GM23338 (cell line): ENCODE results near the gene PFKFB3. TPM values are rescaled to one million over a fixed set of nuclear protein-coding genes. Genes with fewer than 3 reads are reported as not detected.

Experiments used
- ATAC-seq: fragments of 200-7000 bp; cut with Tn5 transposase; 3 replicates; pipeline ENCODE4 v1.9.1; 2020
- DNase-seq: peaks from one replicate; pipeline ENCODE4 v3.0.0-alpha.2; 2015; ENCODE audit warnings: low spot score
- H2AFZ ChIP-seq: fragments of 200-600 bp; sonication (generic); 2 replicates; pipeline ENCODE4 v1.8.0; 2016; ENCODE audit warnings: antibody characterized with exemption, mild to moderate bottlenecking, moderate library complexity
- H3F3A ChIP-seq: fragments of 200-600 bp; sonication (generic); replicated peaks from 2 replicates; pipeline ENCODE4 v1.8.0; 2017; ENCODE audit warnings: antibody characterized with exemption, mixed run types, low read depth
- H3K27ac ChIP-seq: fragments of 200-600 bp; sonication (generic); 2 replicates; pipeline ENCODE4 v1.6.1; 2016; ENCODE audit warnings: low read depth
- H3K27me3 ChIP-seq: fragments of 200-600 bp; sonication (generic); 2 replicates; pipeline ENCODE4 v1.8.0; 2016; ENCODE audit warnings: mild to moderate bottlenecking, mixed run types, moderate library complexity; ENCODE audit not compliant: insufficient read depth
- H3K36me3 ChIP-seq: fragments of 200-600 bp; sonication (generic); 2 replicates; pipeline ENCODE4 v1.8.0; 2016; ENCODE audit warnings: mild to moderate bottlenecking; ENCODE audit not compliant: insufficient read depth
- H3K4me1 ChIP-seq: fragments of 200-600 bp; sonication (generic); 2 replicates; pipeline ENCODE4 v1.8.0; 2016; ENCODE audit warnings: mild to moderate bottlenecking, moderate library complexity; ENCODE audit not compliant: insufficient read depth
- H3K4me2 ChIP-seq: fragments of 200-600 bp; sonication (generic); 2 replicates; pipeline ENCODE4 v1.7.1; 2017; ENCODE audit warnings: mixed run types
- H3K4me3 ChIP-seq: fragments of 200-600 bp; sonication (generic); 2 replicates; pipeline ENCODE4 v1.6.1; 2016; ENCODE audit warnings: mixed run types
- H3K79me2 ChIP-seq: fragments of 200-600 bp; sonication (generic); replicated peaks from 2 replicates; pipeline ENCODE4 v1.8.0; 2017; ENCODE audit warnings: mild to moderate bottlenecking; ENCODE audit not compliant: insufficient read depth
- H3K9me2 ChIP-seq: fragments of 200-600 bp; sonication (generic); 2 replicates; pipeline ENCODE4 v1.8.0; 2017; ENCODE audit not compliant: insufficient read depth
- H4K20me1 ChIP-seq: fragments of 200-600 bp; sonication (generic); replicated peaks from 2 replicates; pipeline ENCODE4 v1.8.0; 2017; ENCODE audit warnings: mild to moderate bottlenecking; ENCODE audit not compliant: insufficient read depth
- H3K27ac Mint-ChIP-seq: 2 replicates; pipeline ENCODE4 v1.8.0; 2020; ENCODE audit warnings: inconsistent platforms, mild to moderate bottlenecking, moderate library complexity, mixed read lengths
- H3K27me3 Mint-ChIP-seq: 3 replicates; pipeline ENCODE4 v1.8.0; 2022; ENCODE audit warnings: low read depth, mild to moderate bottlenecking, moderate library complexity, mixed read lengths, inconsistent platforms; ENCODE audit not compliant: insufficient read depth, poor library complexity
- H3K36me3 Mint-ChIP-seq: 3 replicates; pipeline ENCODE4 v1.8.0; 2021; ENCODE audit warnings: low read depth, mild to moderate bottlenecking, inconsistent platforms, moderate library complexity, mixed read lengths
- H3K4me1 Mint-ChIP-seq: 3 replicates; pipeline ENCODE4 v1.8.0; 2020; ENCODE audit warnings: mild to moderate bottlenecking, inconsistent platforms, mixed read lengths
- H3K4me3 Mint-ChIP-seq: 3 replicates; pipeline ENCODE4 v1.8.0; 2021; ENCODE audit warnings: moderate library complexity, mild to moderate bottlenecking, inconsistent platforms, mixed read lengths
- H3K9me3 Mint-ChIP-seq: 3 replicates; pipeline ENCODE4 v1.8.0; 2020; ENCODE audit warnings: moderate library complexity, mild to moderate bottlenecking, inconsistent platforms, mixed read lengths
- CREB1 ChIP-seq: fragments of 250-450 bp; sonication (Bioruptor Pico); IDR thresholded peaks from 2 replicates; pipeline ENCODE4 v1.5.0; 2020; ENCODE audit warnings: low read depth, mild to moderate bottlenecking, moderate library complexity
- ETS1 ChIP-seq: IDR thresholded peaks from 2 replicates; pipeline ENCODE4 v1.6.1; 2016; ENCODE audit warnings: antibody characterized with exemption
- EZH2 ChIP-seq: fragments of 200-600 bp; sonication (generic); IDR thresholded peaks from one replicate; pipeline ENCODE4 v1.8.0; 2017; ENCODE audit warnings: antibody characterized with exemption, mild to moderate bottlenecking, low read depth; ENCODE audit not compliant: unreplicated experiment
- EZH2phosphoT487 ChIP-seq: fragments of 200-600 bp; sonication (generic); IDR thresholded peaks from one replicate; pipeline ENCODE4 v1.8.1; 2018; ENCODE audit warnings: antibody characterized with exemption; ENCODE audit not compliant: unreplicated experiment
- JUNB ChIP-seq: IDR thresholded peaks from one replicate; pipeline ENCODE4 v1.6.1; 2016; ENCODE audit warnings: antibody characterized with exemption; ENCODE audit not compliant: unreplicated experiment
- NANOG ChIP-seq: IDR thresholded peaks from 2 replicates; pipeline ENCODE4 v1.6.1; 2016; ENCODE audit warnings: antibody characterized with exemption, borderline replicate concordance
- STAT1 ChIP-seq: IDR thresholded peaks from one replicate; pipeline ENCODE4 v1.6.1; 2016; ENCODE audit warnings: antibody characterized with exemption; ENCODE audit not compliant: unreplicated experiment
- ZNF114 ChIP-seq: fragments of 250-450 bp; sonication (Bioruptor Pico); IDR thresholded peaks from 2 replicates; pipeline ENCODE4 v1.5.0; 2020; ENCODE audit warnings: mild to moderate bottlenecking, moderate library complexity
- ZNF331 ChIP-seq: fragments of 250-450 bp; sonication (Bioruptor Pico); IDR thresholded peaks from 2 replicates; pipeline ENCODE4 v1.5.0; 2020; ENCODE audit warnings: low read depth, mild to moderate bottlenecking, moderate library complexity
- polyA plus RNA-seq: library from polyadenylated mRNA; unstranded; fragments of >200 nt; fragmentation: Nextera tagmentation; extraction: Ambion mirVana; gene quantifications from 2 replicates; pipeline ENCODE4 v1.2.1, GENCODE V29; 2016
- total RNA-seq: library from RNA; depleted of rRNA; stranded (reverse); fragments of >200 nt; shearing (Covaris generic); gene quantifications from 2 replicates; pipeline ENCODE4 v1.2.3, GENCODE V29; 2014
- TF ChIP-seq, protein P1 (sequence below): fragments of 250-450 bp; sonication (Bioruptor Pico); IDR thresholded peaks from 2 replicates; pipeline ENCODE4 v1.5.0; 2020; ENCODE audit warnings: mild to moderate bottlenecking, moderate library complexity
- TF ChIP-seq, protein P2 (sequence below), 2 experiments: fragments of 200-600 bp in 1 of 2; sonication (generic) in 1 of 2; conservative IDR thresholded peaks; 2 replicates each; pipeline versions ENCODE4 v1.5.1 to v1.6.1; 2016 to 2017; ENCODE audit warnings: antibody characterized with exemption in 2 of 2, low read depth in 2 of 2, mild to moderate bottlenecking in 2 of 2, moderate library complexity in 1 of 2

The PFKFB3 gene
- total and polyA plus RNA-seq, 2 experiments from 2014 or later: 9.5 to 26.8 TPM

DNA sequence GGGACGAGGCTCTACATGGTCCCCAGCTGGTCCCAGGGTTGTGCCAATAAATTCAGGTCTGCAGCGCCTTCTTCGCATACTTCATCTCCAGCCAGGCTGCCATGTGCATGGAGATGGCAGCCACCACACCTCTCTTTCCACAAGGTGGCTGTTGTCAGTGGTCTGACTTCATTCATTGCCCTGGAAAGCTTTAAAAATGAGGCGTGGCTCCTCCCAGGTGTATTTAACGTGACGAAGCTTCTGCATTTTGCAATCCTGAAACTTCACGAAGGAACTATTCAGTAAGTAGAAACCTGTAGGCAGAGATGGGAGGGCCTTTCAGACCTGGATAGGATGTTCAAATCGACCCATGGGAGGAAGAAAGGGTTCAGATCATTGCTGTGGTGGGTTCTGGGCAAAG, 53.7 kb downstream of the PFKFB3 start:
- no peak overlapping the region for H2AFZ ChIP-seq
- no peaks in the 10 kb centered on the region for H3K4me1 ChIP-seq
- Mint-ChIP-seq H3K27ac (no peak overlapping the region), H3K36me3 (peaks cover 8% of the 10 kb centered on the region), H3K27me3 (peaks cover 3% of the 10 kb centered on the region), H3K9me3 (peaks cover 21% of the 10 kb centered on the region), H3K4me1 (no peaks in the 10 kb centered on the region), H3K4me3 (no peak overlapping the region)
- DNase-seq (no peak), ATAC-seq (no peak)
- no peaks in the 10 kb centered on the region for H4K20me1 ChIP-seq
- no peak overlapping the region for H3K27ac ChIP-seq
- TF ChIP-seq, protein P1, sequence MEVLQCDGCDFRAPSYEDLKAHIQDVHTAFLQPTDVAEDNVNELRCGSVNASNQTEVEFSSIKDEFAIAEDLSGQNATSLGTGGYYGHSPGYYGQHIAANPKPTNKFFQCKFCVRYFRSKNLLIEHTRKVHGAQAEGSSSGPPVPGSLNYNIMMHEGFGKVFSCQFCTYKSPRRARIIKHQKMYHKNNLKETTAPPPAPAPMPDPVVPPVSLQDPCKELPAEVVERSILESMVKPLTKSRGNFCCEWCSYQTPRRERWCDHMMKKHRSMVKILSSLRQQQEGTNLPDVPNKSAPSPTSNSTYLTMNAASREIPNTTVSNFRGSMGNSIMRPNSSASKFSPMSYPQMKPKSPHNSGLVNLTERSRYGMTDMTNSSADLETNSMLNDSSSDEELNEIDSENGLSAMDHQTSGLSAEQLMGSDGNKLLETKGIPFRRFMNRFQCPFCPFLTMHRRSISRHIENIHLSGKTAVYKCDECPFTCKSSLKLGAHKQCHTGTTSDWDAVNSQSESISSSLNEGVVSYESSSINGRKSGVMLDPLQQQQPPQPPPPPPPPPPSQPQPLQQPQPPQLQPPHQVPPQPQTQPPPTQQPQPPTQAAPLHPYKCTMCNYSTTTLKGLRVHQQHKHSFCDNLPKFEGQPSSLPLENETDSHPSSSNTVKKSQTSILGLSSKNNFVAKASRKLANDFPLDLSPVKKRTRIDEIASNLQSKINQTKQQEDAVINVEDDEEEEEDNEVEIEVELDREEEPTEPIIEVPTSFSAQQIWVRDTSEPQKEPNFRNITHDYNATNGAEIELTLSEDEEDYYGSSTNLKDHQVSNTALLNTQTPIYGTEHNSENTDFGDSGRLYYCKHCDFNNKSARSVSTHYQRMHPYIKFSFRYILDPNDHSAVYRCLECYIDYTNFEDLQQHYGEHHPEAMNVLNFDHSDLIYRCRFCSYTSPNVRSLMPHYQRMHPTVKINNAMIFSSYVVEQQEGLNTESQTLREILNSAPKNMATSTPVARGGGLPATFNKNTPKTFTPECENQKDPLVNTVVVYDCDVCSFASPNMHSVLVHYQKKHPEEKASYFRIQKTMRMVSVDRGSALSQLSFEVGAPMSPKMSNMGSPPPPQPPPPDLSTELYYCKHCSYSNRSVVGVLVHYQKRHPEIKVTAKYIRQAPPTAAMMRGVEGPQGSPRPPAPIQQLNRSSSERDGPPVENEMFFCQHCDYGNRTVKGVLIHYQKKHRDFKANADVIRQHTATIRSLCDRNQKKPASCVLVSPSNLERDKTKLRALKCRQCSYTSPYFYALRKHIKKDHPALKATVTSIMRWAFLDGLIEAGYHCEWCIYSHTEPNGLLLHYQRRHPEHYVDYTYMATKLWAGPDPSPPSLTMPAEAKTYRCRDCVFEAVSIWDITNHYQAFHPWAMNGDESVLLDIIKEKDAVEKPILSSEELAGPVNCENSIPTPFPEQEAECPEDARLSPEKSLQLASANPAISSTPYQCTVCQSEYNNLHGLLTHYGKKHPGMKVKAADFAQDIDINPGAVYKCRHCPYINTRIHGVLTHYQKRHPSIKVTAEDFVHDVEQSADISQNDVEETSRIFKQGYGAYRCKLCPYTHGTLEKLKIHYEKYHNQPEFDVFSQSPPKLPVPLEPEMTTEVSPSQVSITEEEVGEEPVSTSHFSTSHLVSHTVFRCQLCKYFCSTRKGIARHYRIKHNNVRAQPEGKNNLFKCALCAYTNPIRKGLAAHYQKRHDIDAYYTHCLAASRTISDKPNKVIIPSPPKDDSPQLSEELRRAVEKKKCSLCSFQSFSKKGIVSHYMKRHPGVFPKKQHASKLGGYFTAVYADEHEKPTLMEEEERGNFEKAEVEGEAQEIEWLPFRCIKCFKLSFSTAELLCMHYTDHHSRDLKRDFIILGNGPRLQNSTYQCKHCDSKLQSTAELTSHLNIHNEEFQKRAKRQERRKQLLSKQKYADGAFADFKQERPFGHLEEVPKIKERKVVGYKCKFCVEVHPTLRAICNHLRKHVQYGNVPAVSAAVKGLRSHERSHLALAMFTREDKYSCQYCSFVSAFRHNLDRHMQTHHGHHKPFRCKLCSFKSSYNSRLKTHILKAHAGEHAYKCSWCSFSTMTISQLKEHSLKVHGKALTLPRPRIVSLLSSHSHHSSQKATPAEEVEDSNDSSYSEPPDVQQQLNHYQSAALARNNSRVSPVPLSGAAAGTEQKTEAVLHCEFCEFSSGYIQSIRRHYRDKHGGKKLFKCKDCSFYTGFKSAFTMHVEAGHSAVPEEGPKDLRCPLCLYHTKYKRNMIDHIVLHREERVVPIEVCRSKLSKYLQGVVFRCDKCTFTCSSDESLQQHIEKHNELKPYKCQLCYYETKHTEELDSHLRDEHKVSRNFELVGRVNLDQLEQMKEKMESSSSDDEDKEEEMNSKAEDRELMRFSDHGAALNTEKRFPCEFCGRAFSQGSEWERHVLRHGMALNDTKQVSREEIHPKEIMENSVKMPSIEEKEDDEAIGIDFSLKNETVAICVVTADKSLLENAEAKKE (CRISPR knock-in tag): no peak
- no peak for TF ChIP-seq CREB1 (CRISPR knock-in tag)
- TF ChIP-seq ETS1: no peak
- TF ChIP-seq EZH2: no peak
- no peak for TF ChIP-seq EZH2phosphoT487
- no peak for TF ChIP-seq STAT1
- TF ChIP-seq JUNB: no peak
- no peak for TF ChIP-seq NANOG
- no peak for TF ChIP-seq ZNF114
- TF ChIP-seq ZNF331: no peak
- TF ChIP-seq, protein P2, sequence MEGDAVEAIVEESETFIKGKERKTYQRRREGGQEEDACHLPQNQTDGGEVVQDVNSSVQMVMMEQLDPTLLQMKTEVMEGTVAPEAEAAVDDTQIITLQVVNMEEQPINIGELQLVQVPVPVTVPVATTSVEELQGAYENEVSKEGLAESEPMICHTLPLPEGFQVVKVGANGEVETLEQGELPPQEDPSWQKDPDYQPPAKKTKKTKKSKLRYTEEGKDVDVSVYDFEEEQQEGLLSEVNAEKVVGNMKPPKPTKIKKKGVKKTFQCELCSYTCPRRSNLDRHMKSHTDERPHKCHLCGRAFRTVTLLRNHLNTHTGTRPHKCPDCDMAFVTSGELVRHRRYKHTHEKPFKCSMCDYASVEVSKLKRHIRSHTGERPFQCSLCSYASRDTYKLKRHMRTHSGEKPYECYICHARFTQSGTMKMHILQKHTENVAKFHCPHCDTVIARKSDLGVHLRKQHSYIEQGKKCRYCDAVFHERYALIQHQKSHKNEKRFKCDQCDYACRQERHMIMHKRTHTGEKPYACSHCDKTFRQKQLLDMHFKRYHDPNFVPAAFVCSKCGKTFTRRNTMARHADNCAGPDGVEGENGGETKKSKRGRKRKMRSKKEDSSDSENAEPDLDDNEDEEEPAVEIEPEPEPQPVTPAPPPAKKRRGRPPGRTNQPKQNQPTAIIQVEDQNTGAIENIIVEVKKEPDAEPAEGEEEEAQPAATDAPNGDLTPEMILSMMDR (conservative IDR thresholded peaks at IDR 0.05; ENCODE audit: low read depth in 2 of 2): no peak
- no peaks in the 10 kb centered on the region for H3F3A ChIP-seq
- H3K79me2 ChIP-seq: no peaks in the 10 kb centered on the region
- H3K4me2 ChIP-seq: no peak overlapping the region
- H3K9me2 ChIP-seq: no peaks in the 10 kb centered on the region
- no peaks in the 10 kb centered on the region for H3K27me3 ChIP-seq
- no peak overlapping the region for H3K4me3 ChIP-seq
- no peaks in the 10 kb centered on the region for H3K36me3 ChIP-seq
